Calu3 (cell line): ENCODE results near the gene PPEF1. TPM values are rescaled to one million over a fixed set of nuclear protein-coding genes. Genes with fewer than 3 reads are reported as not detected.

Experiments
- BruUV-seq: library from RNA; stranded (reverse); fragments of 400-500 nt; replicated peaks from 2 replicates; lab custom pipeline; 2021; lab: Mats Ljungman, UMichigan
- CTCF ChIA-PET: fragments of 300-600 bp; sonication (Branson Sonifier 250); formaldehyde crosslinking; loops from one replicate; lab custom pipeline; 2022; ENCODE audit warnings: antibody characterized with exemption; lab: Charles Lee
- DNase-seq: peaks from one replicate; pipeline ENCODE4 v3.0.0; 2022
- H3K27ac Mint-ChIP-seq: one replicate; pipeline ENCODE4 v1.8.0; 2022; ENCODE audit warnings: mixed read lengths; ENCODE audit not compliant: unreplicated experiment
- H3K27me3 Mint-ChIP-seq: one replicate; pipeline ENCODE4 v1.8.0; 2022; ENCODE audit warnings: mixed read lengths; ENCODE audit not compliant: unreplicated experiment
- H3K36me3 Mint-ChIP-seq: one replicate; pipeline ENCODE4 v1.8.0; 2022; ENCODE audit warnings: mild to moderate bottlenecking, moderate library complexity, mixed read lengths; ENCODE audit not compliant: insufficient read depth, unreplicated experiment
- H3K4me1 Mint-ChIP-seq: one replicate; pipeline ENCODE4 v1.8.0; 2022; ENCODE audit warnings: mild to moderate bottlenecking, low read depth, mixed read lengths; ENCODE audit not compliant: unreplicated experiment
- H3K4me3 Mint-ChIP-seq: one replicate; pipeline ENCODE4 v1.8.0; 2022; ENCODE audit warnings: mild to moderate bottlenecking, low read depth, moderate library complexity, mixed read lengths; ENCODE audit not compliant: unreplicated experiment
- H3K9me3 Mint-ChIP-seq: one replicate; pipeline ENCODE4 v1.8.0; 2022; ENCODE audit warnings: low read depth, mixed read lengths; ENCODE audit not compliant: unreplicated experiment
- intact Hi-C: fragments of 100-400 bp; cut with micrococcal nuclease; formaldehyde crosslinking; loops from one replicate; pipeline ENCODE4 v1.10.0; 2022; ENCODE audit not compliant: unreplicated experiment
- total RNA-seq: library from RNA; stranded (reverse); gene quantifications from 2 replicates; pipeline ENCODE4 v1.2.3, GENCODE V29; 2022
- TF ChIP-seq, protein P1 (sequence below): fragments of 200-600 bp; IDR thresholded peaks from one replicate; pipeline ENCODE4 v1.8.0; 2022; ENCODE audit warnings: antibody characterized with exemption; ENCODE audit not compliant: unreplicated experiment

Gene PPEF1
- total RNA-seq, 1 experiment from 2014 or later: not detected

DNA sequence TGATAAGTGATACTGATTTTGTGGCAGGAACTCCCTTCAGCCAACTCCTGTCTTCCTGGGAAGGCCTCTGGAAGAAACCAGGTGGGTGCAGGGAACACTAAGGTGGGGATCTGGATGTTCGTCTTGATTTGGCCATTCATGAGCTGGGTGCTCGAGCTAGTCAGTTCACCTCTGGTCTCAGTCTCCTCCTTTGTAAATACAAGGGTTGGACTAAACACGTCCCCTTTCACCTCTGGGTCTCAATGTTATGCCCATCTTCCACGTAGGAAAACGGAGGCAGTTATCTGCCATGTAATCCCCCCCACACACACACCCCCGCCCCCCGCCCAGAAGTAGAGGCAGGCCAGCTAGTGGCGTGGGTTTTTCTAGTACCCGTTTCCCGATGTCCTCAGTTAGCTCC is 31.4 kb upstream of the PPEF1 start:
- Mint-ChIP-seq H3K4me1 (peaks cover 13% of the 10 kb centered on the region), H3K4me3 (no peak overlapping the region), H3K27me3 (peaks cover 10% of the 10 kb centered on the region), H3K9me3 (no peaks in the 10 kb centered on the region), H3K36me3 (peaks cover 24% of the 10 kb centered on the region), H3K27ac (no peak overlapping the region)
- DNase-seq: no peak
- intact Hi-C loops: no loop called here
- CTCF ChIA-PET: no interaction called here
- no TSS peak for BruUV-seq
- TF ChIP-seq, protein P1, sequence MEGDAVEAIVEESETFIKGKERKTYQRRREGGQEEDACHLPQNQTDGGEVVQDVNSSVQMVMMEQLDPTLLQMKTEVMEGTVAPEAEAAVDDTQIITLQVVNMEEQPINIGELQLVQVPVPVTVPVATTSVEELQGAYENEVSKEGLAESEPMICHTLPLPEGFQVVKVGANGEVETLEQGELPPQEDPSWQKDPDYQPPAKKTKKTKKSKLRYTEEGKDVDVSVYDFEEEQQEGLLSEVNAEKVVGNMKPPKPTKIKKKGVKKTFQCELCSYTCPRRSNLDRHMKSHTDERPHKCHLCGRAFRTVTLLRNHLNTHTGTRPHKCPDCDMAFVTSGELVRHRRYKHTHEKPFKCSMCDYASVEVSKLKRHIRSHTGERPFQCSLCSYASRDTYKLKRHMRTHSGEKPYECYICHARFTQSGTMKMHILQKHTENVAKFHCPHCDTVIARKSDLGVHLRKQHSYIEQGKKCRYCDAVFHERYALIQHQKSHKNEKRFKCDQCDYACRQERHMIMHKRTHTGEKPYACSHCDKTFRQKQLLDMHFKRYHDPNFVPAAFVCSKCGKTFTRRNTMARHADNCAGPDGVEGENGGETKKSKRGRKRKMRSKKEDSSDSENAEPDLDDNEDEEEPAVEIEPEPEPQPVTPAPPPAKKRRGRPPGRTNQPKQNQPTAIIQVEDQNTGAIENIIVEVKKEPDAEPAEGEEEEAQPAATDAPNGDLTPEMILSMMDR: no peak

DNA sequence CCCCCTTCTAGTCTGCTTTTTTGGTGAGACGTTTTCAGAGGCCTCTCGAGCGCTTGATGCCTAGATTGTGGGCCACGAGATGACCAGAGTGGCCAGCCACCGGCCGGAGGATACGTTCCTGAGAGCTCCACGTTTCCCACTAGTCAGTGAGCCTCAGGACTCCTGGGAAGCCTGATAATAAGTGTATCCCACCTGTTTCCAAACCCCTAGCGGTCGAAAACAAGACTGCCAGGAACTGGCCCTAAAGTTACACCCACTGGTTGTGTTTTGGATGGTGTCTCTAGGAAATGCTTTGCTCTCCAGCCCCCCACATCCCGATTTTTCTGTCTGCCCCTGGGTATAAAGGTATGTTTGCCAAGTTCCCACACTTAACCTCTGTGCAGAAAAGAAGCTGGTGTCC is 31.0 kb upstream of the PPEF1 start:
- no peak overlapping the region for H3K4me3 Mint-ChIP-seq
- DNase-seq: no peak
- no TSS peak for BruUV-seq
- CTCF ChIA-PET: interaction anchor here (0.6 kb wide), 1 partner anchor 206 kb away, joined by 3 read pairs; no protein-coding TSS in a partner anchor
- no peaks in the 10 kb centered on the region for H3K9me3 Mint-ChIP-seq
- no peak overlapping the region for H3K27ac Mint-ChIP-seq
- H3K4me1 Mint-ChIP-seq: peaks cover 13% of the 10 kb centered on the region
- TF ChIP-seq, protein P1: no peak
- H3K27me3 Mint-ChIP-seq: peaks cover 10% of the 10 kb centered on the region
- intact Hi-C loops: no loop called here
- H3K36me3 Mint-ChIP-seq: peaks cover 24% of the 10 kb centered on the region

DNA sequence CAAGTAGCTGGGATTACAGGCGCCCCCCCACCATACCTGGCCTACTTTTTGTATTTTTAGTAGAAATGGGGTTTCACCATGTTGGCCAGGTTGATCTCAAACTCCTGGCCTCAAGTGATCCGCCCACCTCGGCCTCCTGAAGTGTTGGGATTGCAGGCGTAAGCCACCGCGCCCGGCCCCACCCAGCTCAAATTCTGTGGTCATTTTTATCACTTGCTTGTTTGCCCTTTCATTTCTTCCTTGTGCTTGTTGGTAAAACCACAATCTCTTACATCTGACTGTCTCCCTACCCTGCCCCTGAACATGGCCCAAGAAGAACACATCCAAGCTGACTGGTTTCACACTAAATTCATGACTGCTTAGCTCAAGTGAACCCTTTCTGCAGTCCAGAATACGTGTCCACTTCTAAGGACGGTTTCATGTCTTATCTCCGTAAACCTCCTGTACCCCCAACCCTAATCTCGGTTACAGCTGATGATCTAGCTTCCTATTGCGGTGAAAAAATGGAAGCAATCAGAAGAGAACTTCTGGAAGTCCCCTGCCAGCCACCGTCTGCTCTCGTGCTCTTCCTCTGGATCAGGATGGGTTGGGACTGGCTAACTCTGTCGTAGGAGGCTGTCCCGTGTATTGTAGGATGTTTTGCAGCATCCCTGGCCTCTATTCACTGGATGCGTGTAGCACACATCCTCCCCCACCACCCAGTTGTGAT is 30.1 kb upstream of the PPEF1 start:
- Mint-ChIP-seq H3K27ac (no peak overlapping the region), H3K9me3 (no peaks in the 10 kb centered on the region), H3K4me1 (peaks cover 13% of the 10 kb centered on the region), H3K4me3 (no peak overlapping the region), H3K36me3 (peaks cover 24% of the 10 kb centered on the region), H3K27me3 (peaks cover 15% of the 10 kb centered on the region)
- TF ChIP-seq, protein P1: no peak
- DNase-seq: peak; percentile 12
- intact Hi-C loops: no loop called here
- CTCF ChIA-PET: interaction anchor here (0.6 kb wide), 1 partner anchor 205 kb away, joined by 3 read pairs; no protein-coding TSS in a partner anchor
- no TSS peak for BruUV-seq

DNA sequence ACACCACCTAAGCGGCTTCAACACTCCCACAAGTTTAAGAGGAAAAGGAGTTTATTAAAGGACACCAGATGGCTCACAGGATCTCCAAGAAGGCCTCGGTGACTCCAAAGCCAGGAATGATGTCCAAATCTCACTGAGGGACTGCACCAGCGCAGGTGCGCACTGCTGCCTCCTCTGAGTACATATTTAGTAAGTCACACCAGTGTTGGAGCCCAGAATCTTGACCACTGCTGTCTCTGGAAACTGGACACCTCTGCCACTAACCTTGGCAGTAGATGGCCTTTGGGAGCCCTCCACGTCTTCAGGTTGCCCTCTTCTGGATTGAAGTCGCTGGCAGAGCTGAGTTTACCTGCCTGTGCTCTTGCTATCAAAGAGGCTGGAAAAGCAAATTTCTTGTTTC is 25.4 kb upstream of the PPEF1 start:
- intact Hi-C loops: no loop called here
- Mint-ChIP-seq H3K27me3 (peaks cover 22% of the 10 kb centered on the region), H3K4me1 (peaks cover 12% of the 10 kb centered on the region), H3K36me3 (peaks cover 5% of the 10 kb centered on the region), H3K27ac (no peak overlapping the region), H3K9me3 (no peaks in the 10 kb centered on the region), H3K4me3 (no peak overlapping the region)
- TF ChIP-seq, protein P1: no peak
- no TSS peak for BruUV-seq
- CTCF ChIA-PET: no interaction called here
- no peak for DNase-seq
